WI38 (cell line): Measurements from ENCODE around the gene SMARCE1.

ENCODE experiments used
- H3K4me3 ChIP-seq: 2 replicates; pipeline ENCODE4 v1.5.1; 2011; ENCODE audit warnings: low read depth, mild to moderate bottlenecking, control low read depth, low read length
- TF ChIP-seq, protein P1 (sequence below): IDR thresholded peaks from 2 replicates; pipeline ENCODE4 v1.5.1; 2012; ENCODE audit warnings: low read depth, mild to moderate bottlenecking, control low read depth, low read length

The SMARCE1 gene

DNA sequence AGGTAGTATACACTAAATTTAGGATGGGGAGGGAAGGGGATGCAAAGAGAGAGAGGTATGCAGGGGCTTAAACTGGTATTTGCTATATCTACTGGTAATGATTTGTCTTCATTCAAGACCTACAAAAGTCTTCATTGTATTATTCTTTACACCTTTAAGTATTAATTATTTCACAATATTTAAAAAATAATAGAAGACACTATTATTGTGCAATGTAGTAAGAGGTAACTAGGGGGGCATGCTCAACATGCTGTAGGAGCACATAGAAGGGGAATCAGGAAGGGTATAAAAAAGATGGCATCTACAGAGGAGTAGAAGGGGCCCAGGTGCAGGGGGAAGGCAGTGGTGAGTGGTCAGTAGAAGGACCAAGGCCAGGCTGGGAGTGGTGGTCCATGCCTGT, 67.5 kb downstream of the SMARCE1 start:
- H3K4me3 ChIP-seq = no peak overlapping the region
- TF ChIP-seq, protein P1, sequence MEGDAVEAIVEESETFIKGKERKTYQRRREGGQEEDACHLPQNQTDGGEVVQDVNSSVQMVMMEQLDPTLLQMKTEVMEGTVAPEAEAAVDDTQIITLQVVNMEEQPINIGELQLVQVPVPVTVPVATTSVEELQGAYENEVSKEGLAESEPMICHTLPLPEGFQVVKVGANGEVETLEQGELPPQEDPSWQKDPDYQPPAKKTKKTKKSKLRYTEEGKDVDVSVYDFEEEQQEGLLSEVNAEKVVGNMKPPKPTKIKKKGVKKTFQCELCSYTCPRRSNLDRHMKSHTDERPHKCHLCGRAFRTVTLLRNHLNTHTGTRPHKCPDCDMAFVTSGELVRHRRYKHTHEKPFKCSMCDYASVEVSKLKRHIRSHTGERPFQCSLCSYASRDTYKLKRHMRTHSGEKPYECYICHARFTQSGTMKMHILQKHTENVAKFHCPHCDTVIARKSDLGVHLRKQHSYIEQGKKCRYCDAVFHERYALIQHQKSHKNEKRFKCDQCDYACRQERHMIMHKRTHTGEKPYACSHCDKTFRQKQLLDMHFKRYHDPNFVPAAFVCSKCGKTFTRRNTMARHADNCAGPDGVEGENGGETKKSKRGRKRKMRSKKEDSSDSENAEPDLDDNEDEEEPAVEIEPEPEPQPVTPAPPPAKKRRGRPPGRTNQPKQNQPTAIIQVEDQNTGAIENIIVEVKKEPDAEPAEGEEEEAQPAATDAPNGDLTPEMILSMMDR = no peak

DNA sequence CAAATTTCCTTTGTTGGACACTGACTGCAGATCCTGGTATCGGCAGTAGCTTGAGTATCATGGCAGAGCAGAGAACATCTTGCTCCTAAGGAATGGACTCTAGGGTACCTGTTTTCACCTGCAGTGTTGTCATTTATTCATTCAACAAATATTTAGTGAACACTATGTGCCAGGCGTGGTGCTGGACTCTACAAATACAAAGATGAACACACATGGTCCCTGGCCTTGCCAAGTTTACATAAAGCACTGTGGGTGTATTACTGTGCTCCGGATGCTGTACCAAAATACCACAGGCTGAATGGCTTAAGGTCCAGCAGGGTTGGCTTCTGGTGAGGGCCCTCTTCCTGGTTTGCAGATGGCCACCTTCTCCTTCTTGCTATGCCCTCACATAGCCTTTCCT, 68.1 kb downstream of the SMARCE1 start:
- H3K4me3 ChIP-seq = no peak overlapping the region
- TF ChIP-seq, protein P1 = no peak

DNA sequence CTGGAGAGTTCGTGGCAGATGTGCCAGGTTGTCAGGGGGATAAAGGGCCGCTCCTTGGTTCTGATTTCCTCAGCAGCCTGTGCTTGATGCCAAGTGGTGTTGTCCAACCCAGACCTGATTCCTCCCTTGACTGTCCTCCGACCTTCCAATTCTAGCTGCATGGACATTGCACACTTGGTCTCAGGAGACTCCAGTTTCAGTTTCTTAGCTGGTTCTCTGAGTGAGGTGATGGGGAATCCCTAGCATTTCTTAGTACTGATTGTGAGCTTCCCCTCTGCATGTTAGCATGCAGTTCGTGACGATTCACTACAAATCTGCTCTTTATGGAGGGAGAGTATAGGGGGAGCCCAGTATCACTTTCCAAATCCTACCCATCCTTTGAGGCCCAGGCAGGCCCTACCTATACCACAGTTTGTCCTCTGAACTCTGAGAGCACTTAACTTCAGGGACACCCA, 70.0 kb downstream of the SMARCE1 start:
- no peak overlapping the region for H3K4me3 ChIP-seq
- TF ChIP-seq, protein P1 = no peak

DNA sequence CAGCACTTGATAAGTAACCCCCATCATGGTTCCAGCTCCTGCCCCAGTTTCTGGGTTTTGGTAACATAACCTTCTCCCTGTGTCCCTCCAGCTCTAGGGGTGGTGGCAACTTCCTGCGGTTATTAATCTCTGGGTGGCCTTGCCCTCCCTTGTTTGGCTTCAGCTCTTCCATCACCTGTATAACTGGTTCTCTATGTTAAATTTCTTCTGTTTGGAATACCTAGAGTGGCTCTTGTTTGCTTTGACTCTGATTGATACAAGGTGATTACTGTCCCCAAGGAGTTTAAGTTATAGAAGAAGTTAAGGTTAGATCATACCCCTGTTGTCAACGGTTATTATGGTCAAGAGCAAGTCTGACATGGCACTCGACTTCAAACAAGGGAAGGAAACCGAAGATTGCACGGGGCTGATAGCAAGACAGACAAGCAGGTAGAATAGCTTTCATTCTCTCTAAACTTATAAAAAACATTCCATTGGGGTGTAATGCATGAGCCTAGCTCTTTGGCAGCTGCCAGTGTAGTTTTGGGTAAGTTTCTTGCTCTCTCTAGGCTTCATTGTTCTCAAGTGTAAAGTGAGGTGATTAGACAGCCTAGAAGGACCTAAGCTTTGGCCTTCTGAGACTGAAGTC, 71.4 kb downstream of the SMARCE1 start:
- no peak overlapping the region for H3K4me3 ChIP-seq
- TF ChIP-seq, protein P1 = no peak
